ENCODE results near the gene NRXN2.
"Not testable (repeated sequence)": the region's sequence is repeated elsewhere in the genome, so short reads cannot be mapped to it uniquely, and the experiment has no call there.

The NRXN2 gene

GRCh38 chr11:64719406-64719805 lies 3.6 kb downstream of the NRXN2 start:
- DNase-seq: no peak

- no peak for DNase-seq
These were observed 4.2 kb downstream of the NRXN2 start for GRCh38 chr11:64718780-64719124.

- no peak for DNase-seq
These were observed 4.8 kb downstream of the NRXN2 start for GRCh38 chr11:64718084-64718779.

GRCh38 chr11:64717268-64717578 lies 5.8 kb downstream of the NRXN2 start:
- DNase-seq: no peak

- no peak for DNase-seq
These were observed 6.3 kb downstream of the NRXN2 start for GRCh38 chr11:64716473-64717267.

- no peak for DNase-seq
These were observed 7.1 kb downstream of the NRXN2 start for GRCh38 chr11:64715756-64716472.

- no peak for DNase-seq
These were observed 7.9 kb downstream of the NRXN2 start for GRCh38 chr11:64715110-64715509.

GRCh38 chr11:64714666-64715065 lies 8.3 kb downstream of the NRXN2 start:
- DNase-seq: no peak

- no peak for DNase-seq
These were observed 9.1 kb downstream of the NRXN2 start for GRCh38 chr11:64713781-64714363.

GRCh38 chr11:64713016-64713707 lies 9.8 kb downstream of the NRXN2 start:
- DNase-seq: no peak

GRCh38 chr11:64712430-64713015 lies 10.5 kb downstream of the NRXN2 start:
- no peak for DNase-seq

GRCh38 chr11:64711956-64712362 lies 11.0 kb downstream of the NRXN2 start:
- DNase-seq: no peak

GRCh38 chr11:64711138-64711955 lies 11.7 kb downstream of the NRXN2 start:
- DNase-seq: no peak

GRCh38 chr11:64710418-64711137 lies 12.4 kb downstream of the NRXN2 start:
- DNase-seq: no peak

- no peak for DNase-seq
These were observed 17.5 kb downstream of the NRXN2 start for GRCh38 chr11:64705501-64705900.

GRCh38 chr11:64703048-64703447 lies 19.9 kb downstream of the NRXN2 start:
- no peak for DNase-seq

- DNase-seq: not testable (repeated sequence)
These were observed 21.0 kb downstream of the NRXN2 start for GRCh38 chr11:64701956-64702355.

GRCh38 chr11:64698427-64698826 lies 24.6 kb downstream of the NRXN2 start:
- DNase-seq: no peak

- no peak for DNase-seq
These were observed 25.2 kb downstream of the NRXN2 start for GRCh38 chr11:64697663-64698375.

GRCh38 chr11:64696045-64696444 lies 27.0 kb downstream of the NRXN2 start:
- no peak for DNase-seq

Data from NCI-H187 (cell line).